HCT116 (cell line): ENCODE measurements around the gene UXS1. TPM values are rescaled to one million over a fixed set of nuclear protein-coding genes. Genes with fewer than 3 reads are reported as not detected.

Experiments used
- ATAC-seq: fragments of 200-7000 bp; cut with Tn5 transposase; 2 replicates; pipeline ENCODE4 v1.9.1; 2020; ENCODE audit warnings: mild to moderate bottlenecking, moderate library complexity
- BruUV-seq: library from RNA; stranded (reverse); fragments of 400-500 nt; replicated peaks from 2 replicates; lab custom pipeline; 2021; lab: Mats Ljungman, UMichigan
- CTCF ChIA-PET: fragments of 300-600 bp; sonication (Branson Sonifier 250); formaldehyde crosslinking; loops from one replicate; lab custom pipeline; 2021; ENCODE audit warnings: antibody characterized with exemption; lab: Charles Lee
- POLR2A ChIA-PET: fragments of 300-600, 350-600 bp; sonication (Branson Sonifier 250); formaldehyde crosslinking; loops from one replicate; lab custom pipeline; 2021; ENCODE audit warnings: antibody characterized with exemption; lab: Charles Lee
- RAD21 ChIA-PET, 2 experiments: fragments of 300-600 bp; sonication (Branson Sonifier 250); formaldehyde crosslinking; loops; one replicate each; lab custom pipeline; 2023; ENCODE audit warnings: low total read pairs in 2 of 2; ENCODE audit not compliant: uncharacterized antibody in 2 of 2, unreplicated experiment in 2 of 2, low non-redundant PET in 1 of 2; lab: Charles Lee
- DNase-seq: peaks from one replicate; pipeline ENCODE4 v3.0.0-alpha.2; 2010; ENCODE audit warnings: low read depth, low spot score
- H2AFZ ChIP-seq: fragments of 200-600 bp; shearing (Covaris generic), sonication (generic); 2 replicates; pipeline ENCODE4 v1.6.1; 2017; ENCODE audit warnings: low read depth, mixed run types, mixed read lengths, antibody characterized with exemption, low read length; ENCODE audit not compliant: poor library complexity, severe bottlenecking
- H3K27ac ChIP-seq: 2 replicates; pipeline ENCODE4 v1.5.1; 2012; ENCODE audit warnings: low read depth, low read length
- H3K27me3 ChIP-seq: fragments of 200-600 bp; sonication (generic); 2 replicates; pipeline ENCODE4 v1.6.1; 2016; ENCODE audit warnings: mixed run types, low read length, mixed read lengths; ENCODE audit not compliant: insufficient read depth
- H3K36me3 ChIP-seq, 2 experiments: fragments of 200-500 bp in 1 of 2; fragments of 200-600 bp in 1 of 2; sonication (Bioruptor generic) in 1 of 2; sonication (generic) in 1 of 2; 2 replicates each; pipeline versions ENCODE4 v1.5.1 to v1.6.1; 2014 to 2016; ENCODE audit warnings: low read length in 2 of 2, inconsistent platforms in 1 of 2, mixed read lengths in 1 of 2, mixed run types in 1 of 2; ENCODE audit not compliant: insufficient read depth in 2 of 2, control insufficient read depth in 1 of 2
- H3K4me1 ChIP-seq, 2 experiments: fragments of 200-600 bp in 1 of 2; sonication (generic) in 1 of 2; 2 replicates each; pipeline versions ENCODE4 v1.5.1 to v1.6.1; 2012 to 2017; ENCODE audit warnings: low read length in 2 of 2, inconsistent platforms in 1 of 2, mild to moderate bottlenecking in 1 of 2, mixed read lengths in 1 of 2, mixed run types in 1 of 2, moderate library complexity in 1 of 2; ENCODE audit not compliant: insufficient read depth in 2 of 2, control insufficient read depth in 1 of 2
- H3K4me2 ChIP-seq: fragments of 200-600 bp; sonication (generic); 2 replicates; pipeline ENCODE4 v1.6.1; 2017; ENCODE audit warnings: mixed run types, low read length, mixed read lengths
- H3K4me3 ChIP-seq, 2 experiments: fragments of 200-600 bp in 1 of 2; sonication (generic) in 1 of 2; replicated peaks in 1 of 2; 2 replicates each; pipeline ENCODE4 v1.5.1; 2011 to 2016; ENCODE audit warnings: low read length in 2 of 2, control low read depth in 1 of 2, low read depth in 1 of 2, mild to moderate bottlenecking in 1 of 2, mixed read lengths in 1 of 2, mixed run types in 1 of 2
- H3K79me2 ChIP-seq: fragments of 200-600 bp; sonication (generic); 2 replicates; pipeline ENCODE4 v1.6.1; 2017; ENCODE audit warnings: mild to moderate bottlenecking, mixed run types, low read length, moderate library complexity, mixed read lengths; ENCODE audit not compliant: insufficient read depth
- H3K9ac ChIP-seq: fragments of 200-600 bp; sonication (generic); 2 replicates; pipeline ENCODE4 v1.6.1; 2016; ENCODE audit warnings: low read length, mixed read lengths
- H3K9me2 ChIP-seq: fragments of 200-600 bp; sonication (generic), shearing (Covaris generic); 2 replicates; pipeline ENCODE4 v1.6.1; 2017; ENCODE audit warnings: mixed run types, mild to moderate bottlenecking, moderate library complexity; ENCODE audit not compliant: insufficient read depth
- H3K9me3 ChIP-seq, 2 experiments: fragments of 200-500 bp in 1 of 2; fragments of 200-600 bp in 1 of 2; sonication (Bioruptor generic) in 1 of 2; sonication (generic) in 1 of 2; 2 replicates each; pipeline ENCODE4 v1.6.1; 2014 to 2017; ENCODE audit warnings: low read length in 2 of 2, mixed read lengths in 2 of 2, inconsistent platforms in 1 of 2, low read depth in 1 of 2, mild to moderate bottlenecking in 1 of 2, mixed run types in 1 of 2, moderate library complexity in 1 of 2; ENCODE audit not compliant: control insufficient read depth in 1 of 2, insufficient read depth in 1 of 2
- H4K20me1 ChIP-seq: fragments of 200-600 bp; sonication (generic), shearing (Covaris generic); 2 replicates; pipeline ENCODE4 v1.6.1; 2017; ENCODE audit warnings: mixed run types, mild to moderate bottlenecking, moderate library complexity; ENCODE audit not compliant: insufficient read depth
- CBX3 ChIP-seq: IDR thresholded peaks from 2 replicates; pipeline ENCODE4 v1.6.1; 2012; ENCODE audit warnings: low read depth
- CTCF ChIP-seq, 3 experiments: fragments of 200-600 bp in 1 of 3; sonication (generic) in 1 of 3; IDR thresholded peaks in 2 of 3; conservative IDR thresholded peaks in 1 of 3; 2 replicates each; pipeline ENCODE4 v1.5.1; 2012 to 2017; ENCODE audit warnings: low read depth in 2 of 3, low read length in 2 of 3, antibody characterized with exemption in 1 of 3, borderline replicate concordance in 1 of 3, control low read depth in 1 of 3, mild to moderate bottlenecking in 1 of 3, mixed read lengths in 1 of 3, mixed run types in 1 of 3, moderate library complexity in 1 of 3; ENCODE audit not compliant: insufficient read depth in 1 of 3
- ELF1 ChIP-seq: IDR thresholded peaks from 2 replicates; pipeline ENCODE4 v1.6.1; 2012; ENCODE audit warnings: low read depth, borderline replicate concordance
- EZH2phosphoT487 ChIP-seq: fragments of 200-600 bp; IDR thresholded peaks from 2 replicates; pipeline ENCODE4 v1.6.1; 2018; ENCODE audit warnings: antibody characterized with exemption, borderline replicate concordance
- MAX ChIP-seq: IDR thresholded peaks from 2 replicates; pipeline ENCODE4 v1.6.1; 2012
- POLR2A ChIP-seq: IDR thresholded peaks from 2 replicates; pipeline ENCODE4 v1.7.0; 2011; ENCODE audit warnings: borderline replicate concordance; ENCODE audit not compliant: insufficient read depth, insufficient read length; ENCODE audit errors: extremely low read depth
- RAD21 ChIP-seq: IDR thresholded peaks from 2 replicates; pipeline ENCODE4 v1.6.1; 2012; ENCODE audit warnings: low read depth, mild to moderate bottlenecking
- SP1 ChIP-seq: IDR thresholded peaks from 2 replicates; pipeline ENCODE4 v1.6.1; 2012; ENCODE audit warnings: low read depth
- TCF7L2 ChIP-seq: IDR thresholded peaks from 2 replicates; pipeline ENCODE4 v1.7.0; 2011; ENCODE audit warnings: borderline replicate concordance, inconsistent platforms; ENCODE audit not compliant: insufficient read depth, insufficient read length; ENCODE audit errors: extremely low read depth
- YY1 ChIP-seq: IDR thresholded peaks from 2 replicates; pipeline ENCODE4 v1.6.1; 2011; ENCODE audit warnings: low read length, low read depth, moderate library complexity, mild to moderate bottlenecking; ENCODE audit not compliant: insufficient replicate concordance; ENCODE audit errors: extremely low read depth
- ZBTB33 ChIP-seq: IDR thresholded peaks from 2 replicates; pipeline ENCODE4 v1.6.1; 2011; ENCODE audit warnings: mild to moderate bottlenecking, low read length, moderate library complexity; ENCODE audit not compliant: insufficient replicate concordance; ENCODE audit errors: extremely low read depth
- ZFX ChIP-seq: fragments of 450-650 bp; IDR thresholded peaks from 2 replicates; pipeline ENCODE4 v1.6.1; 2017
- ZNF274 ChIP-seq: fragments of 200-500 bp; sonication (Bioruptor generic); IDR thresholded peaks from 2 replicates; pipeline ENCODE4 v1.6.1; 2014; ENCODE audit warnings: mild to moderate bottlenecking, low read depth, low read length, inconsistent platforms
- intact Hi-C: fragments of 100-400 bp; cut with micrococcal nuclease; formaldehyde crosslinking; loops from 2 replicates; pipeline ENCODE4 v1.10.0; 2022
- total RNA-seq: library from RNA; stranded (reverse); gene quantifications from one replicate; pipeline ENCODE4 v1.2.1, GENCODE V29; 2021; ENCODE audit not compliant: unreplicated experiment
- TF ChIP-seq, protein P1 (sequence below): IDR thresholded peaks from 2 replicates; pipeline ENCODE4 v1.6.1; 2012

UXS1 gene
- total RNA-seq, 1 experiment from 2014 or later, result 45.7 TPM

DNA sequence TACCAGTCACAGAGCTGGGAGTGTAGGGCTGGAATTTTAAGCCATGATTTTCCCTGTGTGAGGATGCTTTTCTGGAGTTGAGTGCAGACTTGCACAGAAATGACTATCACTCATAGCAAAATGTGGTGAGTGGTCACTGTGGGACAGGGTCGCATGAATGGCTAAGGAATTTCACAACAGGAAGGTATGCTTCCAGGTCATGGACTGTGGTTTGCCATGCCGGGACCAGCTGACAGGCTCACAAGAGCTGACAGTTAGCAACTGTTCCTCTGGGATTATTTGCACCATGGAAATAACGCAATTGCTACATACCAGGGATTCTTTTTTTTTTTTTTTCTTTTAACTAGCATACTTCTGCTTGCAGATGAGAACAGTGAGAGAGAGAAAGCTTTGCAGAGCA is 3.8 kb upstream of the UXS1 start:
- Histone ChIP-seq H3K9ac (no peak overlapping the region), H2AFZ (no peak overlapping the region), H3K27me3 (no peaks in the 10 kb centered on the region), H3K79me2 (peaks cover 10% of the 10 kb centered on the region; the same call in 1 of the 2 replicates), H3K36me3 (no peaks in the 10 kb centered on the region), H4K20me1 (no peaks in the 10 kb centered on the region), H3K4me3 (no peak overlapping the region), H3K9me2 (no peaks in the 10 kb centered on the region), H3K4me2 (no peak overlapping the region), H3K4me1 (peaks cover 0 to 12% of the 10 kb centered on the region in 2 experiments; a peak in 2 of 4 replicates), H3K27ac (no peak overlapping the region), H3K9me3 (no peaks in the 10 kb centered on the region)
- POLR2A ChIA-PET, result no interaction called here
- DNase-seq (no peak), ATAC-seq (no peak)
- RAD21 ChIA-PET, result no interaction called here
- intact Hi-C loops, result no loop called here
- CTCF ChIA-PET, result no interaction called here
- TF ChIP-seq ZFX (no peak), POLR2A (no peak), CTCF (IDR thresholded peaks at IDR 0.05 in 2 of 3, conservative IDR thresholded peaks at IDR 0.05 in 1 of 3; ENCODE audit: borderline replicate concordance in 1 of 3, insufficient read depth in 1 of 3, low read depth in 2 of 3, low read length in 2 of 3) (no peak), YY1 (no peak), ELF1 (no peak), RAD21 (no peak), EZH2phosphoT487 (no peak), TCF7L2 (no peak), CBX3 (no peak), ZBTB33 (no peak), ZNF274 (no peak), SP1 (no peak), MAX (no peak)
- TF ChIP-seq, protein P1, sequence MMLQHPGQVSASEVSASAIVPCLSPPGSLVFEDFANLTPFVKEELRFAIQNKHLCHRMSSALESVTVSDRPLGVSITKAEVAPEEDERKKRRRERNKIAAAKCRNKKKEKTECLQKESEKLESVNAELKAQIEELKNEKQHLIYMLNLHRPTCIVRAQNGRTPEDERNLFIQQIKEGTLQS, result no peak
- no TSS peak for BruUV-seq
